GM19452 (cell line): ENCODE measurements around the gene SERPINB6.
A peak's percentile ranks its signal among the peaks of the same experiment; 100 is the strongest.

ENCODE experiments used
- ATAC-seq: cut with Tn5 transposase; IDR thresholded peaks from one replicate; pipeline ENCODE4 v1.9.1; 2021; ENCODE audit not compliant: unreplicated experiment

The SERPINB6 gene

GRCh38 chr6:2999618-3000557 lies 28.5 kb upstream of the SERPINB6 start, which contains the start of gene NQO2:
Gene NQO2 (plus strand): TSS chr6:2999894. CDS start chr6:3006553, 6,659 bp downstream.
- ATAC-seq = peak; percentile 57

DNA sequence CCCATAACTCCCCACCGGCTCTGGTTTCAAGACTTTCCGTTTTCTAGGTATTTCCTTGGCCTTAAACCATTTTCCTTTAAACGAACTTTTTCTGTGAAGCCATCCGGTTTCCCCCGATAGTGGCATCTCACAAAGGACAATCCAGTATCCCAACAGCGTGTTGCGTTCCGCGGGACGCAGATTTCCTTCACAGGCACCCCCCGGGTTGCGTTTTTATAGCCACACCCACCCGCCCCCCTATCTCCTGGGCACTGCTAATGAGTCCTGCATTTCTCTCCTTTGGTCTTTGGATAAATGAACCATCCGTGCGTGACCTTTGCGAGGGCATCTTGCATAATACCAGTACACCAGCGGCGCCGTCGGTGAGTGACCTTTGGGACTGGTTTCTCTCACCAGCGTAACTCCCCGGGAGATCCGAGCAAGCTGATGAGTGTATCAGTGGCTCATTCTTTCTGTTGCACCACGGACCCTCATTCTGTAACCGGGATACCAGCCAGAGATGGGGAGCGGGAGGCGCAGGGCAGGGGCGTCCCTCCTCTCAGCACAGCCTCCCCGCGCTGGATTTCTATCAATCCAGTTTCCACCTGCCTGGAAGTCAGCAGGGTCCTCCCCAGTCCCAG lies 27.7 kb upstream of the SERPINB6 start:
- peak; percentile 23 for ATAC-seq

GRCh38 chr6:2998249-2998997 lies 27.1 kb upstream of the SERPINB6 start:
- ATAC-seq = peak; percentile 54

DNA sequence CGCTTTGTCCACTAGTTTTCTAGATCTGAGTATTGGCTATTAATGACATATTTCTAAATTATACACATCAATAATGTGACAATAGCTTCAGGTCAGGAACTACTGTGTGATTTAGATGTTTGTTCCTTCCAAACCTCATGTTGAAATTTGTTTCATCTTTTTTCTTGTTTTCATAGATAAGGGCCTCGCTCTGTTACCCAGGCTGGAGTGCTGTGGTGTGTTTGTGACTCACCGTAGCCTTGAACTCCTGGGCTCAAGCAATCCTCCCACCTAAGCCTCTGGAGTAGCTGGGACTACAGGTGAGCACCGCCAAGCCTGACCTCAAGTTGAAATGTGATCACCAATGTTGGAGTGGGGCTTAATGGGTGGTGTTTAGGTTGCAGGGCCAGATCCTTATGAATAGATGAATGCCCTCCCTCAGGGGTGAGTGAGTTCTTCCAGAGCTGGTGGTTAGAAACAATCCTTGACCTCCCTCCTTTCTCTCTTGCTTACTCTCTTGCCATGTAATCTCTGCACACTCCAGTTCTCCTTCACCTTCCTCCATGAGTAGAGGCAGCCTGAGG lies 22.5 kb upstream of the SERPINB6 start:
- no peak for ATAC-seq

DNA sequence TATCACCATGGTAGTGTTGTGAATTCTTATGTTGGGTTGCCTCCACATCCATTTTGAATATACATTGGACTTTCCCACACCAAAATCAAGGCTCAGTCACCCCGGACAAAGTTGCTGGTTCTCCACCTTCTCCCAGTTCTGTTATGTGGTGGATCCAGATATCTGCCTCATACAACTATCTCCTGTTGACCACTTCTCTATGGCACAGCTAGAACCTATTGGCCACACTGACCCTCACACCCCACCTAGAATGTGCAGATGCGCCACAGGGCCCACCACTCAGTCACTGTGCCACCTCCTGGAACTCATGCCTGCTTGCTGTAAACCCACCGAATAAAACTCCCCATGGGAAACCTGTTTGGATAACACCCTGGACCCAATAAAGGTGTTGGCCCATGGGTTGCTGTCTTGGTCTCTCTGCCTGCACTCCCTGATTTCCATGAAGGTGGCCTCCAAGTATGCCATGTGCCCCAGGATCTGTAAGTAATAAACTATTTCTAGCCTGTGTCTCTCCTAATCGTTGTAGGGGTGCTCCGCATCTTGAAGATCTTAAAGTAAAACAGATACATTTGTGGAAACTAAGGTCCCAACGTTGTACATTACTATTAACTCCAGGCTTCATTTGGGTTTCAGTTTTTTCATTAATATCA lies 21.1 kb upstream of the SERPINB6 start:
- no peak for ATAC-seq

DNA sequence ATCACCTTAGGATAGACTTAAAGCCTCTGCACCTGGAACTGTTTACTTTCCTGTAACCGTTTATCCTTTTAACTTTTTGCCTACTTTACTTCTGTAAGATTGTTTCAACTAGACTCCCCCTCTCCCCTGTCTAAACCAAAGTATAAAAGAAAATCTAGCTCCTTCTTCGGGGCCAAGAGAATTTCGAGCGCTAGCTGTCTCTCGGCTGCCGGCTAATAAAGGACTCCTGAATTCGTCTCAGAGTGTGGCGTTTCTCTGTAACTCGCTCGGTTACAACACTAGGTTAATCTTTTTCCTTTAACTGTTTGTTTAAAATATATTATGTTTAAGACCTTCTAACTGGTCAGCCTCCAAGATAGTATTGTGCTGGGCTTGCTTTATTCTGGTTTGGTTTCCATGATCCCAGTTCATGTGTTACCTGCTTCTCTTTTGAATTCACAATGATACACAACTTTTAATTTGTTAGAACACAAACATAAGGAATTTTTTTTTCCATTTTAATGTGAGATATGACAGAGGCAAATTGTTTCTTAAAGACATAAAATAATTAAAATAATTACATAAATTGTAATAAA lies 19.7 kb upstream of the SERPINB6 start:
- ATAC-seq = no peak

GRCh38 chr6:2990248-2990931 lies 19.0 kb upstream of the SERPINB6 start:
- ATAC-seq = no peak

DNA sequence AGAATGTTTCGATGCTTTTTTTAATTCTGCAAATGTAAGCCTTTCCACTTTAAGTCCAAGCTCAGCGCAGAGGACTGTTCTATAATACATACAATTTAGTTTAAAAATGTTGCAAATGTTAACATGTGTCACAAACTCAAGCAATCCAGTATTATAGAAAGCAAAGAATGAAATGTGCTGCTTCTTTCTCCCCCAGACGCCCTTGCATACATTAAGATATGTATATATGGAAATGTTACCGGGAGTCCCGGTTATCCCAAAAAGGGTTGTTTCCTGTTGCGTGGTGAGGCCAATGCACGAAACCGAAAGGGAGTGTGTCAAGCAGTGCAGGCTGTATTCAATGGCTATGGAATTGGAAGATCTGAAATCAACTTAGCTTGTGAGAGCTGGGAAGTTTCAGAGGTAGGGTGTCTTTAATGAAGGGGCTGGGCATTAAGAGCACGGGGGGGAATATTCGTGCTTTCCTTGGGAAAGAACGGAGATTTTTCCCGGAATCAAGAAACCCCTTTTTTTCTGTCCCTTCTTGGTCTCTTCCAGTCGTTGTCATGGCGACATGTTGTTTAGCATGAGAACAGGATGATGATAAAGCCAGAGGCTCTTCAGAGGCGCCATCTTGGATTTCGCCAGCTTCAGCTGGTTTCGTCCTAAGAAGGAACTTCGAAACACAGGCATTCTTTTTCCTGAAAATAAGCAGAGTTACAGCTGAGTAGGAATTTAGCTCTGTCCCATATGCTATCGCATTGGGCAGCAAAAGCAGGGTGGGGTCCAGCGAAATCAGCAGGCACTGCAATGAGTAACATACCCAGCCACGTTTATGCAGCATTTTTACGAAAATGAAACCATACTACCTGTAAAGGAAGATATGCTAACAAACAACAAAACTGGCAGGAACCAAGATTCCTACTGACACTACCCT lies 18.2 kb upstream of the SERPINB6 start:
- peak; percentile 72 for ATAC-seq

DNA sequence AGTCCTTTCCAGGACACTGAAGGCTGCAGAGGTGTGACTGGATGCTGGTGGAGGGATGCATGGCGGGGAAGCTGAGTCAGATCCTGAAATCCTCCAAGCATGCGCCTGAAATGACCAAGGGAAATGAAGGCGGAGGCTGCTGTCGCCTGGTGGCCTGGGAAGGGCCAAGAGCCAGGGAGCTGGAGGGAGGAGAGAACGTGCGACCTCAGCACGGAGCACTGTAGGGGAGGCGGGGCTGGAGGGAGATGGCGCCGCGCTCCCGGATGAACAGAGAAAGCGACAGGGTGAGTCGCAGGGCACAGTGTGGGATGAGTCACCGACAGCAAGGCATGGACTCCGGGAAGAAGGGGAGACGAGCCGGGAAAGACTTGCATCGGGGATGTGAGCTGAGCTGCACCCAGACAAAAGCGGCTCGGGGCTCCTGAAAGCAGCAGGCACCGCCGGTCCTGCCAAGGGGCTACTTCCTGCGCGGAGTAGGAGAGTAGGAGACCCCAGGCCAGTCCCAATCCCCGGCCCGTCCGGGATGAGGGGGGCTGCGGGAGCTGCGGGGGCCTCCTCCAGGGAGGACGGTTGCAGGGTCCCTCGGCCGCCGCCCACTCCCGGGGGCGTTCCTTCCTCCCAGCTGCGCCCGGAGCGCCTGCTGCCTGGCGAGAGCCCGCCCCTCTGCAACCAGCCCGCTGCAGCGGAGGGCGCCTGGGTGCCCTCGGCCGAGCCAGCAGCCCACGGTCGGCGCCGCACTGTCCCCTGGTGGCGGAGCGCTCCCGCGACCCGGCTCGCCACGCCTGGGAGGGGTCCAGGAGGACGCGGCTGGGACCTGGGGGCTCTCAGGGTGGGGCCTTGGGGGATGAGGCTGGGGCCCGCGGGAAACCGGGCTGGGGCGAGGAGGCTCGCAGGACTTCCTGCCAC lies 17.3 kb upstream of the SERPINB6 start:
- peak; percentile 54 for ATAC-seq

GRCh38 chr6:2988094-2988425 lies 16.7 kb upstream of the SERPINB6 start:
- no peak for ATAC-seq

- no peak for ATAC-seq
These were observed 15.4 kb upstream of the SERPINB6 start for GRCh38 chr6:2986722-2987221.

DNA sequence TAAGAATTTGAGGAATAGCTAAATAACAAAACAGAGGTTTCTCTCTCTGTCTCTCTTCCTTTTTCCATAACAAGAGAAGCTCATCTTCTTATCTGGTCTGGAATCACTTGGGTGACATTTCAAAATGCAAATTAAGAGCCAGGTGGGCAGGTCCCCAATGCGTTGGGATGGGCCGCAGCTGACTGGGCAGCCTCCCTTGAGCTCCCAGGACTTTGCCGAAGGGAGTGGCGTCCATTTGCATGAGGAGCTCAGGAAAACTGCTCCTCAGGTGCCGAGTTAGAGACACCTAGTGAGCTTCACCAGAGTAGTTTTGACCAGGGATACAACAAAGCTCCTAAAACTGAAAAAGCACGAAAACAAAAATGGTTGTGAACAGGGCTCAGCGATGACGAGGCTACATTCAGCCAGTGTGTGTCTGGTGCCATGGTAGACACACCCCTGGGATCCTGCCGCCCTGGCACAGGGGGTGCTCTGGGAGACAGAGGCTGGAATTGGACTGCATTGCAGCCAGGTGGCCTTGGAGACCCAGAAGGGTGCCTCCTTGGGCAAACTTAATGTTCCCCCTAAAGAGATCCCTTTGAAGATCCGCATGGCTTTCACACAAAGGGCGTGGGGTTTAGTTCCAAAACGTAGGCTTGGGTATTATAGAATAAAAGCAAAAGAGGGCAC lies 13.5 kb upstream of the SERPINB6 start:
- ATAC-seq = no peak

- ATAC-seq = no peak
These were observed 11.2 kb upstream of the SERPINB6 start for GRCh38 chr6:2982426-2983117.

- no peak for ATAC-seq
These were observed 9.1 kb upstream of the SERPINB6 start for GRCh38 chr6:2980465-2980855.

DNA sequence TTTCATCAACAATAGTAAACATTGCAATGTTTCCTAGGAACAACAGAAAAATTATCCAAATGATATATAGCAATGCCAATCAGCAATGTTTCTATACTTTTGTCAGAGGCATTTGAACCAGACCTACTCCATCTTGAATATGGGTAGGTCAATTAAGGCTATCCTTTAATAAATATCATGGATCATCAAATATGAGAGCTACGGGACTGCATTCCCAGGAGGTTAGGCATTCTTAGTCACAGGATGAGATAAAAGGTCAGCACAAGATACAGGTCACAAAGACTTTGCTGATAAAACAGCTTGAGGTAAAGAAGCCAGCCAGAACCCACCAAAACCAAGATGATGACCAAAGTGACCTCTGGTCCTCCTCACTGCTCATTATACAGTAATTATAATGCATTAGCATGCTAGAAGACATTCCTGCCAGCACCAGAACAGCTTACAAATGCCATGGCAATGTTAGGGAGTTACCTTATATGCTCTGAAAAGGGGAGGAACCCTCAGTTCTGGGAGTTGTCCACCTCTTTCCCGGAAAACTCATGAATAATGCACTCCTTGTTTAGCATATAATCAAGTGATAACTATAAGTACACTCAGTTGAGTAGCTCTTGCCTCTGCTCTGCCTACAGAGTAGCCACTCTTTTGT lies 8.6 kb upstream of the SERPINB6 start:
- ATAC-seq = no peak

DNA sequence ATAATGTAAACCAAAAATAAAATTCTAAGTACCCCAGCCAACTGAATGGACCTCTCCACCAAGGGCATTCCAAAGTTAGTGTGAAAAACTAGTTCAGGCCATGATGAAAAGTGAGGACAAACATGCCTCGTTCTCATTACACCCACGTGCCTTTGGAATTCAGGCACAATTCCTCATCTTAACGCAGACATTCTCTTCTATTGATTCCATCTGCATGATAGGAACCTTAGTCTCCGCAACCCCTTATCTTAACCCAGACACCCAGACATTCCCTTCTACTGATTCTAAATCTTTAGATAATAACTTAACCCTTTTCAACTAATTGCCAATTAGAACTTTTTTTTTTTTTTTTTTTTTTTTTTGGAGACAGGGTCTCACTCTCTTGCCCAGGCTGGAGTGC lies 7.6 kb upstream of the SERPINB6 start:
- ATAC-seq = no peak
